HEK293T (cell line): Measurements from ENCODE around the gene L3HYPDH.

Experiments
- ARNT ChIP-seq: fragments of 450-650 bp; IDR thresholded peaks from 2 replicates; pipeline ENCODE4 v1.6.1; 2017; ENCODE audit warnings: mild to moderate bottlenecking
- BHLHE40 ChIP-seq: fragments of 450-650 bp; IDR thresholded peaks from 2 replicates; pipeline ENCODE4 v1.6.1; 2016; ENCODE audit warnings: mild to moderate bottlenecking, moderate library complexity, borderline replicate concordance
- FOXM1 ChIP-seq: fragments of 450-650 bp; IDR thresholded peaks from 2 replicates; pipeline ENCODE4 v1.6.1; 2017; ENCODE audit warnings: mild to moderate bottlenecking, borderline replicate concordance
- SP1 ChIP-seq: fragments of 450-650 bp; IDR thresholded peaks from 2 replicates; pipeline ENCODE4 v1.6.1; 2017
- SUZ12 ChIP-seq: fragments of 450-650 bp; IDR thresholded peaks from 2 replicates; pipeline ENCODE4 v1.6.1; 2016; ENCODE audit warnings: mild to moderate bottlenecking
- TARDBP ChIP-seq: fragments of 450-650 bp; IDR thresholded peaks from 2 replicates; pipeline ENCODE4 v1.6.1; 2016

- TF ChIP-seq BHLHE40 (no peak), SP1 (no peak), SUZ12 (no peak), FOXM1 (no peak), TARDBP (no peak), ARNT (no peak)
These were observed 33.5 kb downstream of the L3HYPDH start for GRCh38 chr14:59450716-59451115.
